HCEC 1CT (cell line): Measurements from ENCODE around the gene ERC2.

Experiments
- DNase-seq: peaks from one replicate; pipeline ENCODE4 v3.0.0-alpha.2; 2017

Gene ERC2

GRCh38 chr3:55650011-55650410 is 818.3 kb downstream of the ERC2 start:
- DNase-seq, result no peak

DNA sequence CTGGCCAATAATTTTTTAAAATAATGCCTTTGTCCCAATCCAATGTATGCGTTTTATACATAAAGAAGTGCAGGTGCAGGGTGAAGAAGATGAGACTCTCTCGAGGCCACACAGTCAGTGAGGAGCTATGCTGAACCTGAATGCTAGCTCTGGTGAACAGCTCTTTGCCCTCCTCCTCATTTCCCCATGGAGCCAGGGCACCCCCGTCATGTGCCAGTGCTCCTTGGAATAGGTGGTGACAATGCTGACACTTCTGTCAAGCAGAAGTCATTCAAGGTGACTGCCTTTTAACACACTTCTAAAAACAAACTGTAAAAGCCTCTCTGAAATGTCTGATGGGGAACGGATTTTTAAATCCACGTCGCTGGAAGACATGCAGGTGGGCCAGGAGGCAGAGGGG is 818.7 kb downstream of the ERC2 start:
- no peak for DNase-seq

GRCh38 chr3:55648591-55649318 is 819.5 kb downstream of the ERC2 start:
- no peak for DNase-seq

DNA sequence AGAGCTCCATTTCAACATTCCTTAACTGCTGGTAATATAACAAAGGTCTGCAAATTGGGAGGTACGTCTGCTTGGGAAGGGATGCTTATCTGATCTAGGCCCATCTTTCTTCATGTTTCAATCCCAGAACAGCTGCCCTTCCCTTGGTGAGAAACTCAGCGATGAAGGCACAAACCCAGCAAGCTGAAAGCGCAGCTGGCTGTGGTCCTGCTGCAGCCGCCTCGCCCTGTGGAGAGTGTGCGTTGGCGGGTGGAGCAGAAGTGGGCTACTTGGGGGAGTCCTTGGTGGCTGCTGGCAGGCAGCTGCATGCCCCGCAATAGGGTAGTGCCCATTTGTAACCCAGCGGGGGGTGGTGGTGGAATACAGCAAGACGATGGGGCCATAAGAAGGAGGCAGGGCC is 820.6 kb downstream of the ERC2 start:
- DNase-seq, result no peak

DNA sequence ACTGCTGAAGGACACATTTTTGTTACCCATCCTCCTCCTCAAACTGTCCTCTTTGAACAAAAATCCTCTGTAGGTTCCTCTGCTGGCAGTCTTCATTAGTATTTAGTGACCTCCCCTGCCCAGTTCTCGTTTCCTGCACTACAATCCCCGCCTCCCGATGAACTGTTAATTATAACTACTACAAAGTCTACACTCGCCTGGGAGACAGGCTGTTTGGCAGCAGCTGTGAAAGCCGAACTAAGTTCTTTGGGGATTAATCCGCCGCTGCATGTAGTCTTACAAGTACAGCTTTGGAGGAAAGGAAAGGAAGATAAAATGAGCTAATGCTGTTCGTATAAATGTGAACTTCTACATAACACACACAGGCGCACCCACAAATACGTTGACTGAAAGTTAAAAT is 821.2 kb downstream of the ERC2 start:
- DNase-seq, result no peak

- DNase-seq, result no peak
Measured at GRCh38 chr3:55646121-55646520, 822.1 kb downstream of the ERC2 start.

- no peak for DNase-seq
Measured at GRCh38 chr3:55645422-55645821, 822.8 kb downstream of the ERC2 start.

- DNase-seq, result no peak
Measured at GRCh38 chr3:55643283-55643682, 825.0 kb downstream of the ERC2 start.

DNA sequence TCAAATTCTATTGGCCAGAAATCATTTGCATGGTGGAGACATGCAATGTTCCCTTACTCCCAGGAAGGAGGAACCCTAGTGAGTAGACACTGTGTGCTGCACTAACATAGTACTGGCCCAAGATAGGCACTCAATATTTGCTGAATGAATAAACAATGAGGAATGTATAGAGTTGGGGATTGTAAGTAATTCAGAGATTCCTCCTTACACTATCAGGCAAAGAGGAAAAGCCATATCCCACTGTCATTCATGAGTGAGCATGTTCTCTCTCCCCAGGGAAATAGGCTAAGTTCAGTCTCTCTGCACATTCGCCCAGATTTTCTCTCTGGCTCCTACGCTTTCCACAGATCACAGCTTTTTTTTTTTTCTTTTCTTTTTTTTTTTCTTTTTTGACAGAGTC is 826.3 kb downstream of the ERC2 start:
- no peak for DNase-seq

- DNase-seq, result no peak
Measured at GRCh38 chr3:55639896-55640765, 828.1 kb downstream of the ERC2 start.

GRCh38 chr3:55639143-55639542 is 829.1 kb downstream of the ERC2 start:
- no peak for DNase-seq

- DNase-seq, result no peak
Measured at GRCh38 chr3:55637906-55638638, 830.2 kb downstream of the ERC2 start.

DNA sequence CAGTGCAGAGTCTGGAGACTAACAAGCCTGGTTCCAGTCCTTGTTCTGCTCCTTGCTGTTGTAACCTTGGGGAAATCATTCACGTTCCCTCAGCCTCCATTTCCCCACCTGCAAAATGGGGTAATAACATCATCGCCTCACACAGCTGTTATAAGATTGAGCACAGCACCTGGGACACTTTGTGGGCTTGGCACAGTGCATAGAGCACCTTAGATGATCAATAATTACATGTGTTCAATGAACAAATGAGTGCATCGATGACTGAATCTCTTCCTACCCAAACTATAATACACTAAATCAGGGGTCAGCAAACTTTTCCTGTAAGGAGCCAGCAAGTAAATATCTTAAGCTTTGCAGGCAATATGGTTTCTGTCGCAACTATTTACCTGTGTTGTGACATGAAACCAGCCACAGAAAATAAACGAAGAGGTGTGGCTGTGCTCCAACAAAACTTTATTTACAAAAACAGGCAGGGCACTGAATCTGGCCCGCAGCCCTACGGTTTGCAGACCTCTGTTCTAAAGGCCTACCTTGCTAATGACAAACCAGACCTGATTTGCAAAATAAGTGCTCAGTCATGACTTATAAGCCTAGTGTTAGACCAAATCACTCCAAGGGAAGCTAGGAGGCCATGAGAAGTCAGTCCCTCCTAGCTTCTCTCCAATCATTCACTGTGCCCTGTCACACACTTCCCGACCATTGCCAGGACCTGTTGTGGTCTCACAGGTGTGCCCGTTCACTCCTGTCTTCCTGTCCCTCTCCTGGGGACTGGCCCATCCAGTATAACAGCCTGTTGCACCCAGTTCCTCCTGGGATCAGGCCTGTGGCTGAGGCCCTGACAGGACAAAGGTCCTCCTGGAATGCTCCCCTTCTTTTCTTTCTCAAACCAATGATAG is 831.7 kb downstream of the ERC2 start:
- no peak for DNase-seq

DNA sequence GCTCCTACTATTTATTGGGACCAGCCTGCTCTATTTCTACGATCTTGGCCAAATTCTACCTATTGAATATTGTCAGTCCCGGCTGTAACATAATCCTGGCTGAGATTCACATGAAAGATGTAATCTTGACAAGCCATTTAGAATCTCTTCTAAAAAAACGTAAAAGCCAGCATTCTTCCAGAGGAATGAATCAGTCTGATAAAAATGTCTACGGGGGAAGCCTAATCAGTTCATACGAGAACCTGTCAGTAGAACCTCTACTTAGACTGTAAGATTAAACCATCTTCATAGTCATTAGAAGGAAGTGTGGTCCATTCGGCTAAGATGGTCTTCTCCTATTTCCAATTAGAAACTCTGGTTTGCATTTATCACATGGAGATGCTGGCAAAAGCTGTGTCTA is 833.9 kb downstream of the ERC2 start:
- DNase-seq, result no peak

DNA sequence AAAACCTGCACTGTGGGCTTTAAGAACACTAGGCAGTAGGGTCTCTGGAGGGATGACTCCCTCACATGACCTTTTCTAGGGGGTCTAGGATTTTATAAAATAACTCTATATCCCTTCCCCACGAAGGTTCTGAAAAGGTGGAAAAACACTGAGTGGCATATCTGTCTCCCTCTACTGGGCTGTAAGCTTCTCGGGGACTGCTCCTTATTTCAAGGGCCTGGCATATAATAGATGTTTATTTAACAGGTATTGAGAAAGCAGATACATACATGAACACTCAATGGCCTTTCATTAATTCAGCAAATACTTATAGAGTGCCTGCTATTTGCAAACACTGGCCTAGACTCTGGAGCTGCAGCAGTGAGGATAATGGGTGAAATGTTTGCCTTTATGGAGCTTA is 834.9 kb downstream of the ERC2 start:
- DNase-seq, result no peak

GRCh38 chr3:55631766-55632331 is 836.4 kb downstream of the ERC2 start:
- DNase-seq, result no peak

GRCh38 chr3:55630921-55631299 is 837.4 kb downstream of the ERC2 start:
- no peak for DNase-seq

DNA sequence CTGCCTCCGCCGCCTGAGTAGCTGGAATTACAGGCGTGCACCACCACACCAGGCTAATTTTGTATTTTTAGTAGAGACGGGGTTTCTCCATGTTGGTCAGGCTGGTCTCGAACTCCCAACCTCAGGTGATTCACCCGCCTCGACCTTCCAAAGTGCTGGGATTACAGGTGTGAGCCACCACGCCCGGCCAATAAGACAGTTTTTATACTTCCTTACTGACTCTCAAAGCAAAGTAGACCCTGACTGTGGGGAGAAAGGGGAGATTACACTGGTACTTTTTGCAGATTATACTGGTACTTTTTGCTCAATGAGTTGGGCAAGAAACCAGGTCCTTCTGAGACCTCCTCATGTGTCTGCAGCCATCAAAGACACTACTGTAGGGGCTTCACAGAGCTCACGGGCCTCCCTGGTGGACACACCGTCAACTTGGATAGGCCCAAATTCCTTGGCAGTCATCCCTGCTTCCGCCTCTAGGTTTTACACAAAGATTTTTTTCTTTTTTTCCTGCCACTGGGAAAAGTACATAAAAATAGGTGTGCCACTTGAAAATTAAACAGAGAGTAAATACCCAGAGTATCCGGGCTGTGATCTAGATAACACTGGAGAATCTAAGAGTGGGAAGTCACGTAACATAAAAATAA is 837.9 kb downstream of the ERC2 start:
- DNase-seq, result no peak

DNA sequence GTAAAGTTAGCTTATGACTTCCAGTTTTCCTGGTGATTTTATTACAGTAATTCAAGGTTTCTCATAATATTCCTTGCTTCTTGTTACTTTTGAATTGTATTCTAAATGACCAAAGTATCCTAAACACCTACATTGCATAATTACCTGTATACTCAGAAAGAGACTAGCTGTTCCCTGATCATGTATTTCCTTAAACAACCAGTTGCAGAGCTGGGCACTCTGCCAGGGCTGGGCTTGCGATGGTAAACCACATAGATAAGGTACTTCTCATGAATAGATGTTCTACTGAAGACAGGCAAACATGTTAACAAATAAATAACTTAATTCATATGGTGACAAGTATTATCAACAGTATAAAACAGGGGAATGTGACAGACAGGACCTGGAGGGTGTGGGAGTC is 838.8 kb downstream of the ERC2 start:
- no peak for DNase-seq

- no peak for DNase-seq
Measured at GRCh38 chr3:55626279-55626665, 842.0 kb downstream of the ERC2 start.

DNA sequence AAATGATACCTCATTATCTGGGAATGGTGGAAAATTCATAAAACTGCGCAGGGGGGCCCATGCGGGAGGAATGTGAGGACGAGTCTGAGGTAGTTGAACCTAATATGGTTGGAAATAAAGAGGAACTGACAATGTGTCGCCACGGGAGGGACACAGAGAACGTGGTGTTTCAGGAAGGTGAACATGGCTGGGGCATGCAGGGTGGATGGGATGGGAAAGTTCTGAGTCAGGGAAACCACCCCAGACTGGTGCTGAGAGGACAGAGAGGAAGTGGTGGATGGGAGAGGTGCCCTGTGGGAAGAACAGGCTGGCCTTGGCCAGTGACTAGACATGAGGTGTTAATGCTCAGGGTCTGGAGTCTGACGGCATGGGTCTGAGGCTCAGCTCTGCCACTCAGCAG is 844.0 kb downstream of the ERC2 start:
- DNase-seq, result peak; percentile 57

GRCh38 chr3:55623786-55624185 is 844.5 kb downstream of the ERC2 start:
- DNase-seq, result no peak
